GM23338 (cell line): ENCODE data around the gene GLIPR1. TPM values are rescaled to one million over a fixed set of nuclear protein-coding genes. Genes with fewer than 3 reads are reported as not detected.
A peak's percentile ranks its signal among the peaks of the same experiment; 100 is the strongest.

Experiments used
- ATAC-seq: fragments of 200-7000 bp; cut with Tn5 transposase; 3 replicates; pipeline ENCODE4 v1.9.1; 2020
- DNase-seq: peaks from one replicate; pipeline ENCODE4 v3.0.0-alpha.2; 2015; ENCODE audit warnings: low spot score
- H2AFZ ChIP-seq: fragments of 200-600 bp; sonication (generic); 2 replicates; pipeline ENCODE4 v1.8.0; 2016; ENCODE audit warnings: antibody characterized with exemption, mild to moderate bottlenecking, moderate library complexity
- H3F3A ChIP-seq: fragments of 200-600 bp; sonication (generic); replicated peaks from 2 replicates; pipeline ENCODE4 v1.8.0; 2017; ENCODE audit warnings: antibody characterized with exemption, mixed run types, low read depth
- H3K27ac ChIP-seq: fragments of 200-600 bp; sonication (generic); 2 replicates; pipeline ENCODE4 v1.6.1; 2016; ENCODE audit warnings: low read depth
- H3K27me3 ChIP-seq: fragments of 200-600 bp; sonication (generic); 2 replicates; pipeline ENCODE4 v1.8.0; 2016; ENCODE audit warnings: mild to moderate bottlenecking, mixed run types, moderate library complexity; ENCODE audit not compliant: insufficient read depth
- H3K36me3 ChIP-seq: fragments of 200-600 bp; sonication (generic); 2 replicates; pipeline ENCODE4 v1.8.0; 2016; ENCODE audit warnings: mild to moderate bottlenecking; ENCODE audit not compliant: insufficient read depth
- H3K4me1 ChIP-seq: fragments of 200-600 bp; sonication (generic); 2 replicates; pipeline ENCODE4 v1.8.0; 2016; ENCODE audit warnings: mild to moderate bottlenecking, moderate library complexity; ENCODE audit not compliant: insufficient read depth
- H3K4me2 ChIP-seq: fragments of 200-600 bp; sonication (generic); 2 replicates; pipeline ENCODE4 v1.7.1; 2017; ENCODE audit warnings: mixed run types
- H3K4me3 ChIP-seq: fragments of 200-600 bp; sonication (generic); 2 replicates; pipeline ENCODE4 v1.6.1; 2016; ENCODE audit warnings: mixed run types
- H3K79me2 ChIP-seq: fragments of 200-600 bp; sonication (generic); replicated peaks from 2 replicates; pipeline ENCODE4 v1.8.0; 2017; ENCODE audit warnings: mild to moderate bottlenecking; ENCODE audit not compliant: insufficient read depth
- H3K9me2 ChIP-seq: fragments of 200-600 bp; sonication (generic); 2 replicates; pipeline ENCODE4 v1.8.0; 2017; ENCODE audit not compliant: insufficient read depth
- H4K20me1 ChIP-seq: fragments of 200-600 bp; sonication (generic); replicated peaks from 2 replicates; pipeline ENCODE4 v1.8.0; 2017; ENCODE audit warnings: mild to moderate bottlenecking; ENCODE audit not compliant: insufficient read depth
- H3K27ac Mint-ChIP-seq: 2 replicates; pipeline ENCODE4 v1.8.0; 2020; ENCODE audit warnings: inconsistent platforms, mild to moderate bottlenecking, moderate library complexity, mixed read lengths
- H3K27me3 Mint-ChIP-seq: 3 replicates; pipeline ENCODE4 v1.8.0; 2022; ENCODE audit warnings: low read depth, mild to moderate bottlenecking, moderate library complexity, mixed read lengths, inconsistent platforms; ENCODE audit not compliant: insufficient read depth, poor library complexity
- H3K36me3 Mint-ChIP-seq: 3 replicates; pipeline ENCODE4 v1.8.0; 2021; ENCODE audit warnings: low read depth, mild to moderate bottlenecking, inconsistent platforms, moderate library complexity, mixed read lengths
- H3K4me1 Mint-ChIP-seq: 3 replicates; pipeline ENCODE4 v1.8.0; 2020; ENCODE audit warnings: mild to moderate bottlenecking, inconsistent platforms, mixed read lengths
- H3K4me3 Mint-ChIP-seq: 3 replicates; pipeline ENCODE4 v1.8.0; 2021; ENCODE audit warnings: moderate library complexity, mild to moderate bottlenecking, inconsistent platforms, mixed read lengths
- H3K9me3 Mint-ChIP-seq: 3 replicates; pipeline ENCODE4 v1.8.0; 2020; ENCODE audit warnings: moderate library complexity, mild to moderate bottlenecking, inconsistent platforms, mixed read lengths
- CREB1 ChIP-seq: fragments of 250-450 bp; sonication (Bioruptor Pico); IDR thresholded peaks from 2 replicates; pipeline ENCODE4 v1.5.0; 2020; ENCODE audit warnings: low read depth, mild to moderate bottlenecking, moderate library complexity
- ETS1 ChIP-seq: IDR thresholded peaks from 2 replicates; pipeline ENCODE4 v1.6.1; 2016; ENCODE audit warnings: antibody characterized with exemption
- EZH2 ChIP-seq: fragments of 200-600 bp; sonication (generic); IDR thresholded peaks from one replicate; pipeline ENCODE4 v1.8.0; 2017; ENCODE audit warnings: antibody characterized with exemption, mild to moderate bottlenecking, low read depth; ENCODE audit not compliant: unreplicated experiment
- EZH2phosphoT487 ChIP-seq: fragments of 200-600 bp; sonication (generic); IDR thresholded peaks from one replicate; pipeline ENCODE4 v1.8.1; 2018; ENCODE audit warnings: antibody characterized with exemption; ENCODE audit not compliant: unreplicated experiment
- JUNB ChIP-seq: IDR thresholded peaks from one replicate; pipeline ENCODE4 v1.6.1; 2016; ENCODE audit warnings: antibody characterized with exemption; ENCODE audit not compliant: unreplicated experiment
- NANOG ChIP-seq: IDR thresholded peaks from 2 replicates; pipeline ENCODE4 v1.6.1; 2016; ENCODE audit warnings: antibody characterized with exemption, borderline replicate concordance
- POLR2AphosphoS5 ChIP-seq: IDR thresholded peaks from 2 replicates; pipeline ENCODE4 v1.6.1; 2016; ENCODE audit warnings: antibody characterized with exemption, low read depth
- REST ChIP-seq: IDR thresholded peaks from one replicate; pipeline ENCODE4 v1.6.1; 2018; ENCODE audit warnings: antibody characterized with exemption; ENCODE audit not compliant: unreplicated experiment
- STAT1 ChIP-seq: IDR thresholded peaks from one replicate; pipeline ENCODE4 v1.6.1; 2016; ENCODE audit warnings: antibody characterized with exemption; ENCODE audit not compliant: unreplicated experiment
- ZNF114 ChIP-seq: fragments of 250-450 bp; sonication (Bioruptor Pico); IDR thresholded peaks from 2 replicates; pipeline ENCODE4 v1.5.0; 2020; ENCODE audit warnings: mild to moderate bottlenecking, moderate library complexity
- ZNF331 ChIP-seq: fragments of 250-450 bp; sonication (Bioruptor Pico); IDR thresholded peaks from 2 replicates; pipeline ENCODE4 v1.5.0; 2020; ENCODE audit warnings: low read depth, mild to moderate bottlenecking, moderate library complexity
- ZNF462 ChIP-seq: fragments of 250-450 bp; sonication (Bioruptor Pico); IDR thresholded peaks from 2 replicates; pipeline ENCODE4 v1.5.0; 2020; ENCODE audit warnings: mild to moderate bottlenecking, moderate library complexity
- polyA plus RNA-seq: library from polyadenylated mRNA; unstranded; fragments of >200 nt; fragmentation: Nextera tagmentation; extraction: Ambion mirVana; gene quantifications from 2 replicates; pipeline ENCODE4 v1.2.1, GENCODE V29; 2016
- total RNA-seq: library from RNA; depleted of rRNA; stranded (reverse); fragments of >200 nt; shearing (Covaris generic); gene quantifications from 2 replicates; pipeline ENCODE4 v1.2.3, GENCODE V29; 2014
- TF ChIP-seq, protein P1 (sequence below), 2 experiments: fragments of 200-600 bp in 1 of 2; sonication (generic) in 1 of 2; conservative IDR thresholded peaks; 2 replicates each; pipeline versions ENCODE4 v1.5.1 to v1.6.1; 2016 to 2017; ENCODE audit warnings: antibody characterized with exemption in 2 of 2, low read depth in 2 of 2, mild to moderate bottlenecking in 2 of 2, moderate library complexity in 1 of 2

GLIPR1 gene
- total and polyA plus RNA-seq, 2 experiments from 2014 or later, result 0.03 to 6.1 TPM

- TF ChIP-seq JUNB (no peak), STAT1 (no peak), ZNF462 (no peak), EZH2phosphoT487 (no peak), ZNF331 (CRISPR knock-in tag) (no peak), EZH2 (no peak), REST (no peak), NANOG (no peak), CREB1 (CRISPR knock-in tag) (no peak), POLR2AphosphoS5 (no peak), ZNF114 (CRISPR knock-in tag) (no peak), ETS1 (no peak)
- TF ChIP-seq, protein P1, sequence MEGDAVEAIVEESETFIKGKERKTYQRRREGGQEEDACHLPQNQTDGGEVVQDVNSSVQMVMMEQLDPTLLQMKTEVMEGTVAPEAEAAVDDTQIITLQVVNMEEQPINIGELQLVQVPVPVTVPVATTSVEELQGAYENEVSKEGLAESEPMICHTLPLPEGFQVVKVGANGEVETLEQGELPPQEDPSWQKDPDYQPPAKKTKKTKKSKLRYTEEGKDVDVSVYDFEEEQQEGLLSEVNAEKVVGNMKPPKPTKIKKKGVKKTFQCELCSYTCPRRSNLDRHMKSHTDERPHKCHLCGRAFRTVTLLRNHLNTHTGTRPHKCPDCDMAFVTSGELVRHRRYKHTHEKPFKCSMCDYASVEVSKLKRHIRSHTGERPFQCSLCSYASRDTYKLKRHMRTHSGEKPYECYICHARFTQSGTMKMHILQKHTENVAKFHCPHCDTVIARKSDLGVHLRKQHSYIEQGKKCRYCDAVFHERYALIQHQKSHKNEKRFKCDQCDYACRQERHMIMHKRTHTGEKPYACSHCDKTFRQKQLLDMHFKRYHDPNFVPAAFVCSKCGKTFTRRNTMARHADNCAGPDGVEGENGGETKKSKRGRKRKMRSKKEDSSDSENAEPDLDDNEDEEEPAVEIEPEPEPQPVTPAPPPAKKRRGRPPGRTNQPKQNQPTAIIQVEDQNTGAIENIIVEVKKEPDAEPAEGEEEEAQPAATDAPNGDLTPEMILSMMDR (conservative IDR thresholded peaks at IDR 0.05; ENCODE audit: low read depth in 2 of 2), result no peak
- Mint-ChIP-seq H3K36me3 (no peaks in the 10 kb centered on the region), H3K27me3 (peaks cover 1% of the 10 kb centered on the region), H3K4me3 (no peak overlapping the region), H3K27ac (no peak overlapping the region; the same call in 1 of the 2 replicates), H3K9me3 (no peaks in the 10 kb centered on the region), H3K4me1 (peaks cover 25% of the 10 kb centered on the region; the same call in 2 of the 3 replicates)
- H3K27ac ChIP-seq, result no peak overlapping the region
- H3K9me2 ChIP-seq, result no peaks in the 10 kb centered on the region
- H3K27me3 ChIP-seq, result no peaks in the 10 kb centered on the region
- H3F3A ChIP-seq, result no peaks in the 10 kb centered on the region
- H3K79me2 ChIP-seq, result no peaks in the 10 kb centered on the region
- peak; percentile 42 for DNase-seq
- peak; percentile 45; the same call in 1 of the 3 replicates for ATAC-seq
- no peak overlapping the region for H3K4me3 ChIP-seq
- H3K4me1 ChIP-seq, result peaks cover 11% of the 10 kb centered on the region
- H3K36me3 ChIP-seq, result no peaks in the 10 kb centered on the region
- no peaks in the 10 kb centered on the region for H4K20me1 ChIP-seq
- no peak overlapping the region for H2AFZ ChIP-seq
- H3K4me2 ChIP-seq, result no peak overlapping the region
These were observed 68.3 kb downstream of the GLIPR1 start for GRCh38 chr12:75548879-75549278.
